BJ (cell line): ENCODE results near the gene IFNGR2. TPM values are rescaled to one million over a fixed set of nuclear protein-coding genes. Genes with fewer than 3 reads are reported as not detected.

ENCODE experiments used
- CTCF ChIA-PET: fragments of 350-600 bp; formaldehyde crosslinking; extraction: SDS; loops from one replicate; lab custom pipeline; 2021; ENCODE audit warnings: antibody characterized with exemption, inconsistent platforms; lab: Yijun Ruan, JAX
- POLR2A ChIA-PET: fragments of 300-600 bp; sonication (Branson Sonifier 250); formaldehyde crosslinking; extraction: SDS; loops from one replicate; lab custom pipeline; 2021; ENCODE audit warnings: antibody characterized with exemption; lab: Charles Lee
- DNase-seq: peaks from one replicate; pipeline ENCODE4 v3.0.0-alpha.2; 2011; ENCODE audit warnings: low read depth
- H3K27me3 ChIP-seq: 2 replicates; pipeline ENCODE4 v1.6.0; 2011; ENCODE audit warnings: low read length; ENCODE audit not compliant: control insufficient read depth, insufficient read depth
- H3K36me3 ChIP-seq: 2 replicates; pipeline ENCODE4 v1.5.1; 2011; ENCODE audit warnings: low read length; ENCODE audit not compliant: control insufficient read depth, insufficient read depth
- H3K4me3 ChIP-seq: 2 replicates; pipeline ENCODE4 v1.5.1; 2011; ENCODE audit warnings: low read depth, mild to moderate bottlenecking, control low read depth, low read length
- CTCF ChIP-seq: IDR thresholded peaks from 2 replicates; pipeline ENCODE4 v1.5.1; 2011; ENCODE audit warnings: low read depth, mild to moderate bottlenecking, control low read depth, inconsistent platforms, low read length, moderate library complexity; ENCODE audit not compliant: insufficient read depth
- polyA plus RNA-seq: library from polyadenylated mRNA; depleted of rRNA; stranded (reverse); fragments of >200 nt; gene quantifications from 2 replicates; pipeline ENCODE4 v1.2.3, GENCODE V29; 2011

Gene IFNGR2
- polyA plus RNA-seq, 1 experiment: 114 TPM

- Histone ChIP-seq H3K36me3 (no peaks in the 10 kb centered on the region), H3K27me3 (no peaks in the 10 kb centered on the region), H3K4me3 (no peak overlapping the region)
- POLR2A ChIA-PET: interaction anchor here (0.7 kb wide), 1 partner anchor 8 kb away, joined by 5 read pairs; no protein-coding TSS in a partner anchor
- no peak for TF ChIP-seq CTCF
- DNase-seq: no peak
- CTCF ChIA-PET: interaction anchor here (0.9 to 1.4 kb wide), 3 partner anchors 10 to 74 kb away, joined by 3 to 6 read pairs (median 3); no protein-coding TSS in a partner anchor
These were observed 31.8 kb upstream of the IFNGR2 start for GRCh38 chr21:33371366-33371765.

GRCh38 chr21:33372582-33372981 lies 30.6 kb upstream of the IFNGR2 start:
- CTCF ChIA-PET: interaction anchor here (4.5 kb wide), 1 partner anchor 11 kb away, joined by 30 read pairs; no protein-coding TSS in a partner anchor
- no peak for TF ChIP-seq CTCF
- Histone ChIP-seq H3K36me3 (no peaks in the 10 kb centered on the region), H3K27me3 (no peaks in the 10 kb centered on the region), H3K4me3 (no peak overlapping the region)
- POLR2A ChIA-PET: no interaction called here
- no peak for DNase-seq

GRCh38 chr21:33373451-33373850 lies 29.8 kb upstream of the IFNGR2 start:
- H3K27me3 ChIP-seq: no peaks in the 10 kb centered on the region
- ChIA-PET POLR2A (no interaction called here), CTCF (interaction anchor here (0.7 to 4.5 kb wide), 5 partner anchors 12 to 174 kb away, joined by 3 to 30 read pairs (median 3); no protein-coding TSS in a partner anchor)
- H3K36me3 ChIP-seq: no peaks in the 10 kb centered on the region
- TF ChIP-seq CTCF: no peak
- DNase-seq: no peak
- H3K4me3 ChIP-seq: no peak overlapping the region

GRCh38 chr21:33374080-33374449 lies 29.1 kb upstream of the IFNGR2 start:
- Histone ChIP-seq H3K27me3 (no peaks in the 10 kb centered on the region), H3K36me3 (no peaks in the 10 kb centered on the region), H3K4me3 (no peak overlapping the region)
- no peak for DNase-seq
- no peak for TF ChIP-seq CTCF
- POLR2A ChIA-PET: no interaction called here
- CTCF ChIA-PET: interaction anchor here (0.7 to 4.5 kb wide), 5 partner anchors 13 to 174 kb away, joined by 3 to 30 read pairs (median 3); no protein-coding TSS in a partner anchor

GRCh38 chr21:33374450-33375096 lies 28.6 kb upstream of the IFNGR2 start:
- Histone ChIP-seq H3K36me3 (no peaks in the 10 kb centered on the region), H3K27me3 (no peaks in the 10 kb centered on the region), H3K4me3 (no peak overlapping the region)
- ChIA-PET POLR2A (no interaction called here), CTCF (interaction anchor here (0.6 to 4.5 kb wide), 7 partner anchors 13 to 536 kb away, joined by 3 to 30 read pairs (median 4); no protein-coding TSS in a partner anchor)
- DNase-seq: no peak
- TF ChIP-seq CTCF: peak; percentile 69
